ENCODE results near the gene SERPINA5. TPM values are rescaled to one million over a fixed set of nuclear protein-coding genes. Genes with fewer than 3 reads are reported as not detected.

The SERPINA5 gene
- total RNA-seq, 2 experiments from 2014 or later = not detected

GRCh38 chr14:94548999-94549985 is 31.9 kb upstream of the SERPINA5 start:
- intact Hi-C loops (cut with micrococcal nuclease) = no loop called here
- Mint-ChIP-seq H3K9me3 (no peaks in the 10 kb centered on the region), H3K27ac (no peak overlapping the region), H3K27me3 (peaks cover 21% of the 10 kb centered on the region), H3K4me1 (ENCODE audit: low read depth) (no peaks in the 10 kb centered on the region), H3K4me3 (no peak overlapping the region), H3K36me3 (ENCODE audit: low read depth) (no peaks in the 10 kb centered on the region)
- DNase-seq = peak; percentile 71
- peak; percentile 89 for TF ChIP-seq CTCF (IDR thresholded peaks at IDR 0.05)
- ChIA-PET POLR2A (no interaction called here), CTCF (interaction anchor here (0.6 to 1.8 kb wide), 16 partner anchors 9 to 417 kb away, joined by 3 to 12 read pairs (median 4); partner anchors contain the start of genes SERPINA12 and SERPINA4)
- ATAC-seq = peak; percentile 67

- no peaks in the 10 kb centered on the region for H3K36me3 Mint-ChIP-seq (ENCODE audit: low read depth)
- peaks cover 23% of the 10 kb centered on the region for H3K27me3 Mint-ChIP-seq
- H3K27ac Mint-ChIP-seq = no peak overlapping the region
- no peaks in the 10 kb centered on the region for H3K9me3 Mint-ChIP-seq
- ChIA-PET POLR2A (no interaction called here), CTCF (no interaction called here)
- no peak for DNase-seq
- ATAC-seq = no peak
- no peak for TF ChIP-seq CTCF (IDR thresholded peaks at IDR 0.05)
- no peak overlapping the region for H3K4me3 Mint-ChIP-seq
- intact Hi-C loops (cut with micrococcal nuclease) = no loop called here
- no peaks in the 10 kb centered on the region for H3K4me1 Mint-ChIP-seq (ENCODE audit: low read depth)
These were observed 31.2 kb upstream of the SERPINA5 start for GRCh38 chr14:94550041-94550440.

GRCh38 chr14:94555991-94556390 is 25.2 kb upstream of the SERPINA5 start:
- intact Hi-C loops (cut with micrococcal nuclease) = no loop called here
- H3K36me3 Mint-ChIP-seq (ENCODE audit: low read depth) = no peaks in the 10 kb centered on the region
- ChIA-PET CTCF (no interaction called here), POLR2A (interaction anchor here (0.6 kb wide), 1 partner anchor 1732 kb away, joined by 3 read pairs; no protein-coding TSS in a partner anchor)
- peaks cover 6% of the 10 kb centered on the region for H3K9me3 Mint-ChIP-seq
- no peak overlapping the region for H3K27ac Mint-ChIP-seq
- no peak for DNase-seq
- no peak for TF ChIP-seq CTCF (IDR thresholded peaks at IDR 0.05)
- no peak for ATAC-seq
- peaks cover 17% of the 10 kb centered on the region for H3K27me3 Mint-ChIP-seq
- H3K4me3 Mint-ChIP-seq = no peak overlapping the region
- H3K4me1 Mint-ChIP-seq (ENCODE audit: low read depth) = no peaks in the 10 kb centered on the region

- Mint-ChIP-seq H3K27me3 (peaks cover 16% of the 10 kb centered on the region), H3K27ac (no peak overlapping the region), H3K4me3 (no peak overlapping the region), H3K9me3 (peaks cover 6% of the 10 kb centered on the region), H3K4me1 (ENCODE audit: low read depth) (no peaks in the 10 kb centered on the region), H3K36me3 (ENCODE audit: low read depth) (no peaks in the 10 kb centered on the region)
- ATAC-seq (no peak), DNase-seq (no peak)
- CTCF ChIA-PET = no interaction called here
- POLR2A ChIA-PET = no interaction called here
- no peak for TF ChIP-seq CTCF (IDR thresholded peaks at IDR 0.05)
- intact Hi-C loops (cut with micrococcal nuclease) = no loop called here
These were observed 23.9 kb upstream of the SERPINA5 start for GRCh38 chr14:94557327-94557726.

GRCh38 chr14:94558842-94559241 is 22.4 kb upstream of the SERPINA5 start:
- DNase-seq (no peak), ATAC-seq (no peak)
- H3K4me1 Mint-ChIP-seq (ENCODE audit: low read depth) = no peaks in the 10 kb centered on the region
- peaks cover 6% of the 10 kb centered on the region for H3K9me3 Mint-ChIP-seq
- POLR2A ChIA-PET = no interaction called here
- TF ChIP-seq CTCF (IDR thresholded peaks at IDR 0.05) = no peak
- intact Hi-C loops (cut with micrococcal nuclease) = no loop called here
- no peak overlapping the region for H3K27ac Mint-ChIP-seq
- H3K27me3 Mint-ChIP-seq = peaks cover 13% of the 10 kb centered on the region
- H3K36me3 Mint-ChIP-seq (ENCODE audit: low read depth) = no peaks in the 10 kb centered on the region
- no peak overlapping the region for H3K4me3 Mint-ChIP-seq
- CTCF ChIA-PET = no interaction called here

Data from activated CD8-positive, alpha-beta T cell treated with anti-CD3 and anti-CD28 coated beads for 36 hours (primary cell).